GM18526 (cell line): ENCODE results near the gene ACP2.
A peak's percentile ranks its signal among the peaks of the same experiment; 100 is the strongest.

Experiments used
- POLR2A ChIP-seq: IDR thresholded peaks from 3 replicates; pipeline ENCODE4 v1.6.1; 2011; ENCODE audit not compliant: insufficient read length; ENCODE audit errors: extremely low read depth

ACP2 gene, protein sequence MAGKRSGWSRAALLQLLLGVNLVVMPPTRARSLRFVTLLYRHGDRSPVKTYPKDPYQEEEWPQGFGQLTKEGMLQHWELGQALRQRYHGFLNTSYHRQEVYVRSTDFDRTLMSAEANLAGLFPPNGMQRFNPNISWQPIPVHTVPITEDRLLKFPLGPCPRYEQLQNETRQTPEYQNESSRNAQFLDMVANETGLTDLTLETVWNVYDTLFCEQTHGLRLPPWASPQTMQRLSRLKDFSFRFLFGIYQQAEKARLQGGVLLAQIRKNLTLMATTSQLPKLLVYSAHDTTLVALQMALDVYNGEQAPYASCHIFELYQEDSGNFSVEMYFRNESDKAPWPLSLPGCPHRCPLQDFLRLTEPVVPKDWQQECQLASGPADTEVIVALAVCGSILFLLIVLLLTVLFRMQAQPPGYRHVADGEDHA

DNA sequence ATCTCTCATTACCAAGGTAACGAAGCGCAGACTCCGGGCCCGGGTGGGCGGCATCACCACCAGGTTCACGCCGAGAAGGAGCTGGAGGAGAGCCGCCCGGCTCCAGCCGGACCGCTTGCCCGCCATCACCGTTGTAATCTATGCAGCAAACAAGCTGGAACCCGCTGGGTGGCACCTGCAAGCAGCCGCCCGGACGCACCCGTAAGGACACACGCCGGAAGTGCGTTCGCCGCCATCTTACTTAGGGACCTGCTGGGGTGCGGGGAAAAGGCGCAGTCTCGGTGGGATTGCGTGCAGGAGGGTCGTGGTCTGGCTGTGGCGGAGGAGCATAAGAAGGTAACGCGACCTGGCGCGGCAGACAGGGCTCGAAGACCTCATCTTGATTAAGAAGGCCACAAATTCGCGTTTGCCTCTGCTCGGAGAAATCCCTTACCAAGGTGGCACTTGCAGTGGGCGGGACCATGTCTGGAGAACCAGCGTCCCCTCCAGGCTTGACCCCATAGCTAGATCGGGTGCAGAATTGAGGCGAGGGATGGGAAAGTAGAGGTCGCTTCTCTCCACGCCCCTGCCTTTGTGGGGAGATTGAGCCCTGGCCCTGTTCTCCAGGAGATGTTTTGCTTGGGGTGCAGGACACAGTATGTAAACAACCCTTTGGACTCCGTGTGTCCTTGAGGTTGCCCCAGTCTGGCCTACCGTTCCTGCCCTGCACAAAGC is at the start of gene ACP2:
TSS of gene ACP2 (minus strand) at position 151 of the 714 bp plus-strand sequence. CDS start at position 126, 25 bp downstream.
- peak; percentile 88 for TF ChIP-seq POLR2A

DNA sequence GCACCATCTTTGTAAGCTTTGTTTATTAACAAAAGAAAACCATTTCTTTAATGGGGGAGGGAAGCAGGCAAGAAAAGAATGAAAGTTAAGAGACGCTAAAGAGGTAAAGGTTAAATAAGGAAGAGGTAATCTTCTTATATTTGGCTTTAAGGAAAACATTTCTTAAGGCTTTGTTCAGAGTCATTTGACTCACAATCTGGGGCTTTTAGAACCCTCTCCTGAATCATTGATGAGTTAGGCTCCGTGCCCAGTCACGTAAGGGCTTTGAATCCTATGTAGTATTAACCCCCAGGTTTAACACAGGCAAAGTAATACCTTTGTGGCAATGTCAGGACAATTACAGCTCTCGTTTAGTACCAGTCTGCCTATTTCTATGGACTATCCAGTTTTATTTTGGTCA is 47.4 kb upstream of the ACP2 start:
- no peak for TF ChIP-seq POLR2A

- no peak for TF ChIP-seq POLR2A
Observed at GRCh38 chr11:47295385-47295784, 46.8 kb upstream of the ACP2 start.

DNA sequence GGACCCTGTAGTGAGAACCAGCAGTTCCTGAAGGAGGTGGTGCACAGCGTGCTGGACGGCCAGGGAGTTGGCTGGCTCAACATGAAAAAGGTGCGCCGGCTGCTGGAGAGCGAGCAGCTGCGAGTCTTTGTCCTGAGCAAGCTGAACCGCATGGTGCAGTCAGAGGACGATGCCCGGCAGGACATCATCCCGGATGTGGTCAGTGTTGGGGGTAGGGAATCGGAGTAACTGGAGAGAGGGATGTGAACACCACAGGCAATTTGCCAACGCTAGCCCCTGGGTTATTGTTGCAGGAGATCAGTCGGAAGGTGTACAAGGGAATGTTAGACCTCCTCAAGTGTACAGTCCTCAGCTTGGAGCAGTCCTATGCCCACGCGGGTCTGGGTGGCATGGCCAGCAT is 41.2 kb upstream of the ACP2 start:
- TF ChIP-seq POLR2A = no peak

- TF ChIP-seq POLR2A = no peak
Observed at GRCh38 chr11:47288066-47288465, 39.5 kb upstream of the ACP2 start.

DNA sequence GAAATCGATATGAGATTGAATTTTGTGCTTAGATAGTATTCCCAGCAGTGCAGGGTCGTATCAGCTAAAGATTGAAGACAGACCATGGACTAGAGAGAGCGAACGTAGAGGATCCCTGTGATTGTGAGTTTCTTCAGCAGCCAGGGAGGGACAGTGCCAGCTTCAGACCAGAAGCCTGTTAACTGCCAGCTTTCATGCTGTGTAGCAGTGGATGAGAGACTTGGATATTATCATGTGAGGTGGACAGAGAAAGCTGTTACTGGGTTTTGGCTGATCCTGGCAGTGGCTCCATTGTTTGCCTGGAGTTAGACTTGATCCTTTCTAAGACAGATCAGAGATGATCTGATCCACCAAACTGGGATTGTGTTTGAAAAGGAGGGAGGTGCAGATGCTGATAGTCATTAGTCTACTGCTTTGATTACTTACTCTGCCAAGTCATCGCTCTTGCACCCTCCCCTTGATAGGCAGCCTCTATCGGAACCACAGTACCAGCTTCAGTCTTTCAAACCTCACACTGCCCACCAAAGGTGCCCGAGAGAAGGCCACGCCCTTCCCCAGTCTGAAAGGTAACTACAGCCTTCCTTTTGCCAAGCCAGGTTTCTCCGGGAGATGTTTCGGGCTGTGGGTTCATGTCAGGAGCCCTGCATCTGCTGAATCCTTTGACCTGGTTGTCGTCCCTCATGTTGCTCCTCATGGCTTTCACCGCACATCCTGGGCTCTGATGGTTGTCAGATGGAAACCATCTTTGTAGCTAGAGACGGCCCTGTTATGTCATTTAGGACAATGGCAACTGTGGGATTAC is 37.6 kb upstream of the ACP2 start:
- TF ChIP-seq POLR2A = no peak

DNA sequence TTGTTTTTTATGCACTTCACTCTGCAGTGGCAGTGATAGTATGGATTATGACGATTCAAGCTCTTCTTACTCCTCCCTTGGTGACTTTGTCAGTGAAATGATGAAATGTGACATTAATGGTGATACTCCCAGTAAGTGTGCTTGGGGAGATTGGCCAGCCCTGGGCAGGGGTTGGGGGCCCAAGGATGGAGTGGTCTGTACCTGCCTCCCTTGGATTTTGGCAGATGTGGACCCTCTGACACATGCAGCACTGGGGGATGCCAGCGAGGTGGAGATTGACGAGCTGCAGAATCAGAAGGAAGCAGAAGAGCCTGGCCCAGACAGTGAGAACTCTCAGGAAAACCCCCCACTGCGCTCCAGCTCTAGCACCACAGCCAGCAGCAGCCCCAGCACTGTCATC is 35.5 kb upstream of the ACP2 start:
- TF ChIP-seq POLR2A = no peak

DNA sequence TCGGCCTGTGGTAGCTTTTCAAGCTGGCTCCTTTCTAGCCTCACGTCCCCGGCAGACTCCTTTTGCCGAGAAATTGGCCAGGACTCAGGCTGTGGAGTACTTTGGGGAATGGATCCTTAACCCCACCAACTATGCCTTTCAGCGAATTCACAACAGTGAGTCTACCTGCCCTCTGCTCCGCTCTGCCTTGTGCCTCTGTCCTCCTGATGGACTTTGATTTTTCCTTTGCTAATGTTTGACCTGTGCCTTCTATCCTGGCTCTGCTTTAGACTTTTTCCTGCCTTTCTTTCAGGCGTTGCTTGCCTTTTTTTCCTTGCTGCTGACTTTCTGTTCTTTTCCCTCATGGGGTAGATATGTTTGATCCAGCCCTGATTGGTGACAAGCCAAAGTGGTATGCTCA is 33.8 kb upstream of the ACP2 start:
- no peak for TF ChIP-seq POLR2A

DNA sequence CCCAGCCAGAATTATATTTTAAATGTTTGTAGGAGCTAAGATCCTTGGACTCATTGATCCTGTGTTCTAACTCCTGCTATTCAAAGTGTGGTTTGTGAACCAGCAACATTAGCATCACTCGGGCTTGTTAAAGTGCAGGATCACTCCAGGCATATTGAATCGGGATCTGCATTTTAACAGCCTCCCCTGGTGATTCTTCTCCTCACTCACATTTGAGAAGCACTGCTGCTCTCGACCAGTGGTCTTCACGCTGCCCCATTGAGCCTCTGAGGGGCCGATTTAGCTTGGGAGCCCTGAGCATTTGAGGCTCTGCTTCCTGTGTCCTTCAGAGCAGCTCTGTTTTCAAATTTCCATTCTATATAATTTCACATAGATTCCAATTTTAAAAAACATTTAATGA is 32.2 kb upstream of the ACP2 start:
- no peak for TF ChIP-seq POLR2A

GRCh38 chr11:47280099-47280498 is 31.5 kb upstream of the ACP2 start:
- no peak for TF ChIP-seq POLR2A

DNA sequence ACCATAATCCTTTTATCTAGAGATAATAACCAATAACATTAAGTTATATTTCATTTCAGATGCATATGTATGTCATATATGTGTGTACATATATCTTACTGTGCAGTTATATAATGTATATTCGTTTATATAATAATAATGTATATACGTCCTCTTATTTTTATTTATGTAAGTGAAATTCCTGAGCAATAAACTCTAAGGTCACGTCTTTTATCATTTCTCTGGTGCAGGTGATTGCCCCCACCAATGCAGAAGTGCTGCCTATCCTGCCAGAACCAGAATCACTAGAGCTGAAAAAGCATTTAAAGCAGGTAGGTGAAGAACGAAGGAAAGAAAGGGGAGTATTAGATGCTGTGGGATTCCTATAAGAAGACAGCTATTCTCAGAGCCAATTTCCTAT is 30.2 kb upstream of the ACP2 start:
- no peak for TF ChIP-seq POLR2A

GRCh38 chr11:47278058-47278457 is 29.4 kb upstream of the ACP2 start:
- TF ChIP-seq POLR2A = no peak

DNA sequence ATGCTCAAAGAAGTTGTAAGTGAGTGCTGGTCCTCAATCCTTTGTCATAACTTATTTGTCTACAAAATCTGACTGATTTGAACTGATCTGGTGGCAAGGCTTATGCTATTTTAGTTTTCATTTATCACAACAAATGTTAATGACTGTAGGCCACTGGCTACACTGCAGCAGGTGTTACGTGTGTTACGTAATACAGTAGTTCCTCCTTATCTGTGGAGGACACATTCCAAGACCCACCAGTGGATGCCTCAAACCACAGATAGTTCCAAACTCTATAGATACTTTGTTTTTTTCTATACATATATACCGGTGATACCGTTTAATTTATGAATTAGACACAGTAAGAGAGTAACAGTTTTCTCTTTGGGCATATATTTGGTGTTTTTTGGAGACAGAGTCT is 28.3 kb upstream of the ACP2 start:
- no peak for TF ChIP-seq POLR2A

- no peak for TF ChIP-seq POLR2A
Observed at GRCh38 chr11:47274495-47275235, 26.1 kb upstream of the ACP2 start.

DNA sequence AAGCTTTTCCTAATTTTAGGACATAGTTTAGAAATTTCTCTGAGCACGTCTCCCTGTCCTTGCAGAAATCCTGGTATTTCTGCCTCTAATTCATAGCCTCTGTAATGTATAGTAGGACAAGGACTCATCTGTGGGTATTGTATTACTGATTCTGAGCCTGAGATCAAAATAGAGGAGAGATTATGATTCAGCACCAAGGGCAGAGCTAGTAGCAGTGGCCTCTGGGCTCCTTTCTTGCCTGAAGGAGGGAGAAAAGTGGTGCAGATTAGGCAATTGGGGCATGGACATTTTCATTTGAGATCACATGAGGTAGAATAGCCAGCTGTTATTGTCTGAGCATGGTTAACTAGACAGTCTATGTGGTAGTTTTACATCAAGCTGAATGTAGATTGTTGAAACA is 24.1 kb upstream of the ACP2 start:
- TF ChIP-seq POLR2A = no peak
